NB4 (cell line): Measurements from ENCODE around the gene ZNF768.

Experiments
- MAX ChIP-seq: IDR thresholded peaks from 2 replicates; pipeline ENCODE4 v1.6.1; 2011; ENCODE audit warnings: low read depth, low read length
- POLR2A ChIP-seq: IDR thresholded peaks from 2 replicates; pipeline ENCODE4 v1.6.1; 2011; ENCODE audit warnings: mild to moderate bottlenecking; ENCODE audit not compliant: insufficient read length; ENCODE audit errors: extremely low read depth
- TF ChIP-seq, protein P1 (sequence below): IDR thresholded peaks from one replicate; pipeline ENCODE4 v1.5.1; 2012; ENCODE audit warnings: low read depth, low read length

GRCh38 chr16:30482366-30482765 lies 44.0 kb downstream of the ZNF768 start:
- TF ChIP-seq, protein P1, sequence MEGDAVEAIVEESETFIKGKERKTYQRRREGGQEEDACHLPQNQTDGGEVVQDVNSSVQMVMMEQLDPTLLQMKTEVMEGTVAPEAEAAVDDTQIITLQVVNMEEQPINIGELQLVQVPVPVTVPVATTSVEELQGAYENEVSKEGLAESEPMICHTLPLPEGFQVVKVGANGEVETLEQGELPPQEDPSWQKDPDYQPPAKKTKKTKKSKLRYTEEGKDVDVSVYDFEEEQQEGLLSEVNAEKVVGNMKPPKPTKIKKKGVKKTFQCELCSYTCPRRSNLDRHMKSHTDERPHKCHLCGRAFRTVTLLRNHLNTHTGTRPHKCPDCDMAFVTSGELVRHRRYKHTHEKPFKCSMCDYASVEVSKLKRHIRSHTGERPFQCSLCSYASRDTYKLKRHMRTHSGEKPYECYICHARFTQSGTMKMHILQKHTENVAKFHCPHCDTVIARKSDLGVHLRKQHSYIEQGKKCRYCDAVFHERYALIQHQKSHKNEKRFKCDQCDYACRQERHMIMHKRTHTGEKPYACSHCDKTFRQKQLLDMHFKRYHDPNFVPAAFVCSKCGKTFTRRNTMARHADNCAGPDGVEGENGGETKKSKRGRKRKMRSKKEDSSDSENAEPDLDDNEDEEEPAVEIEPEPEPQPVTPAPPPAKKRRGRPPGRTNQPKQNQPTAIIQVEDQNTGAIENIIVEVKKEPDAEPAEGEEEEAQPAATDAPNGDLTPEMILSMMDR = no peak
- TF ChIP-seq MAX = no peak
- no peak for TF ChIP-seq POLR2A
